Measurements from ENCODE around the gene EXOC6B.

Gene EXOC6B

GRCh38 chr2:72261076-72261475, 564.8 kb downstream of the EXOC6B start:
- no peak for DNase-seq

- DNase-seq: no peak
Measured at GRCh38 chr2:72255540-72255939, 570.3 kb downstream of the EXOC6B start.

- DNase-seq: no peak
Measured at GRCh38 chr2:72254831-72255451, 570.9 kb downstream of the EXOC6B start.

- no peak for DNase-seq
Measured at GRCh38 chr2:72238311-72238710, 587.5 kb downstream of the EXOC6B start.

GRCh38 chr2:72237549-72237948, 588.3 kb downstream of the EXOC6B start:
- no peak for DNase-seq

GRCh38 chr2:72236445-72237067, 589.3 kb downstream of the EXOC6B start:
- DNase-seq: no peak

- no peak for DNase-seq
Measured at GRCh38 chr2:72235497-72236415, 590.1 kb downstream of the EXOC6B start.

- no peak for DNase-seq
Measured at GRCh38 chr2:72233211-72233610, 592.6 kb downstream of the EXOC6B start.

GRCh38 chr2:72222829-72223564, 602.8 kb downstream of the EXOC6B start:
- DNase-seq: no peak

- DNase-seq: no peak
Measured at GRCh38 chr2:72220170-72220569, 605.7 kb downstream of the EXOC6B start.

GRCh38 chr2:72214429-72215143, 611.2 kb downstream of the EXOC6B start:
- DNase-seq: no peak

GRCh38 chr2:72212486-72212855, 613.4 kb downstream of the EXOC6B start:
- no peak for DNase-seq

GRCh38 chr2:72211777-72212485, 613.9 kb downstream of the EXOC6B start:
- DNase-seq: no peak

- no peak for DNase-seq
Measured at GRCh38 chr2:72211350-72211749, 614.5 kb downstream of the EXOC6B start.

- DNase-seq: no peak
Measured at GRCh38 chr2:72210470-72210869, 615.4 kb downstream of the EXOC6B start.

GRCh38 chr2:72208225-72208624, 617.6 kb downstream of the EXOC6B start:
- no peak for DNase-seq

- no peak for DNase-seq
Measured at GRCh38 chr2:72207334-72207733, 618.5 kb downstream of the EXOC6B start.

GRCh38 chr2:72205504-72205881, 620.3 kb downstream of the EXOC6B start:
- DNase-seq: no peak

- no peak for DNase-seq
Measured at GRCh38 chr2:72204786-72205503, 620.9 kb downstream of the EXOC6B start.

GRCh38 chr2:72204156-72204785, 621.6 kb downstream of the EXOC6B start:
- no peak for DNase-seq

Data from activated CD4-positive, alpha-beta T cell treated with anti-CD3 and anti-CD28 coated beads, Interleukin-2, amount 50 U/mL, for 4 hours (primary cell).